Activated T-helper 1 cell treated with Interleukin-2 at 50 U/mL for 16 hours (primary cell): Measurements from ENCODE around the gene KRT20.
"Not testable (repeated sequence)": the region's sequence is repeated elsewhere in the genome, so short reads cannot be mapped to it uniquely, and the experiment has no call there.

Experiments
- DNase-seq: peaks from one replicate; pipeline ENCODE4 v3.0.0-alpha.2; 2020; ENCODE audit warnings: low read depth

Gene KRT20, protein sequence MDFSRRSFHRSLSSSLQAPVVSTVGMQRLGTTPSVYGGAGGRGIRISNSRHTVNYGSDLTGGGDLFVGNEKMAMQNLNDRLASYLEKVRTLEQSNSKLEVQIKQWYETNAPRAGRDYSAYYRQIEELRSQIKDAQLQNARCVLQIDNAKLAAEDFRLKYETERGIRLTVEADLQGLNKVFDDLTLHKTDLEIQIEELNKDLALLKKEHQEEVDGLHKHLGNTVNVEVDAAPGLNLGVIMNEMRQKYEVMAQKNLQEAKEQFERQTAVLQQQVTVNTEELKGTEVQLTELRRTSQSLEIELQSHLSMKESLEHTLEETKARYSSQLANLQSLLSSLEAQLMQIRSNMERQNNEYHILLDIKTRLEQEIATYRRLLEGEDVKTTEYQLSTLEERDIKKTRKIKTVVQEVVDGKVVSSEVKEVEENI

DNA sequence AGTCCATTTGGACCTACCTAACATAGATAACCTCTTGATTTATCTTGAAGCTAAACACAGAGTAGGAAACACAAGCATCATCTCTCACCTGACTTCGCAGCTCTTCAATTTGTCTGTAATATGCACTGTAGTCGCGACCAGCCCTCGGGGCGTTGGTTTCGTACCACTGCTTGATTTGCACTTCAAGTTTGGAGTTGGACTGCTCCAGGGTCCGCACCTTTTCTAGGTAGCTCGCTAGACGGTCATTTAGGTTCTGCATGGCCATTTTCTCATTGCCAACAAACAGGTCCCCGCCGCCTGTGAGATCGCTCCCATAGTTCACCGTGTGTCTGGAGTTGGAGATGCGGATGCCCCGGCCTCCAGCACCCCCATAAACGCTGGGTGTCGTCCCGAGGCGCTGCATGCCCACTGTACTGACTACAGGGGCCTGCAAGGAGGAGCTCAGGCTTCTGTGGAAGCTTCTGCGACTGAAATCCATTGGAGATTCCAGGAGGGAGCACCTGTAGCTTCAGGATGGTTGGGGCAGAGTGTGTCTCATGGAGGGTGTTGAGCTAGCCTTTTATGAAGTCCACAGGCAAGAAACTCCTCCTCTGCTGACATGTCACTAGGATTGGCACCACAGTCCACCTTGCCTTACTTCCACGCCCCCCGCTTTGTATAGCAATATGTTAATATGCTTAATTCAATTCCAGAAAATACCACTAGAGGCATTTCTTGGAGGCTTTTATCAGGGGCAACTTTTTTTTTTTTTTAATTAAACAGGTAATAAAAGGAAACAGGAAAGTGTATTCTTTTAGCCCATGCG is at the start of gene KRT20:
Gene KRT20 (minus strand): TSS at position 535 of the 805 bp plus-strand sequence. CDS start 57 bp downstream, at position 478.
- DNase-seq = no peak

DNA sequence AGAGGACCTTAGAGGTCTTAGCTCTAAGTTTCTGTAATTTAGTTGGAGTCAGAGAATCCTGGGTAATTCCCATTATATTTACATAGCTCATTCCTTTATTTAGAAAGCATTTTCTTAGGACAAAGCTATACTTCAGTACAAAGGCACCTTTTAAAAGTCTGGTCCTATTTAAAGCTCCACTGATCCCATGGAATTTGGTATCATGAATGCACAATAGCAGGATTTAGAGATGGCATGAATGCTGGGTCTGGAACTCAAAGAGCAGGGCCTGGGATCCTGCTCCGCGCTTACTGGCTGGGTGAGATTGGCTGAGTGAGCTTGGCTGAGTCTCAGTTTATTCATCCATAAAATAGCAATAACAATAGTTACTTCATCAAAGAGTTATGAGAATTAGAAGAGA is 47.6 kb upstream of the KRT20 start:
- no peak for DNase-seq

DNA sequence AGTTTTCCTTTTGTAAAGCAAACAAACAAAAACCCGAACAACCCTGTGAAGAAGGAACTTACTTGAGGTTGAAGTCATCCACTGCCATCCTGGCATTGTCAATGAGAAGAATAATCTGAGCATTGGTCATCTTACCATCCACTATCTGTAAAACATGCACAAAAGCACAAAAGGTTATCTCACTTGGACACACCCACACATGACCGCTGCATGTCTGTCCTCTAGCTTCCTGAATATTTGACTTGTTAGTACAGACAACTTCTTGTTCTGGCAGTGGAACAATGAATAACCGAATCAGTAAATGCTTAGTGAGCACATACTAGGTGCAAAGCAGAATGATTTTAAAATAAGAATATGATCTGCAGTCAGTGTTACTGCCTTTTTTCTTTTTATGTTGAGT is 46.3 kb upstream of the KRT20 start:
- DNase-seq = no peak

DNA sequence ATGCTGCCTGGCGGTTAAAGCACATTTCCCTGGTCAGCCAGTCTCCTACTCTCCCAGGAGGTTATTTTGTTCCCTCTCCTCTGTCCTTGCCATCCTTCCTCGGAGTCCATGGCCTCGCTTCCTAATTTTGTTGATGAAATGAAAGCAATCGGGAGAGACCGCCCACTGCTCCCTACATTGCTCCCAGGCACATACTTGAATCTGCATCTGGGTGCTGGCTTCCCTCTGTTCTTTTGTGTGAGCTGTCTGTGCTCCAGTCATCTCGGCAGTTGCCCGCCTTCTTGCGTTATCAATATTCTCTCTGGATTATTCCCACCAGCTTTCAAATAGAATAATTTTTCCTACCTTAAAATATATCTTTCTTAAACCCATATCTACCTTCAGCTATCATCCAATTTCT is 41.3 kb upstream of the KRT20 start:
- DNase-seq = no peak

DNA sequence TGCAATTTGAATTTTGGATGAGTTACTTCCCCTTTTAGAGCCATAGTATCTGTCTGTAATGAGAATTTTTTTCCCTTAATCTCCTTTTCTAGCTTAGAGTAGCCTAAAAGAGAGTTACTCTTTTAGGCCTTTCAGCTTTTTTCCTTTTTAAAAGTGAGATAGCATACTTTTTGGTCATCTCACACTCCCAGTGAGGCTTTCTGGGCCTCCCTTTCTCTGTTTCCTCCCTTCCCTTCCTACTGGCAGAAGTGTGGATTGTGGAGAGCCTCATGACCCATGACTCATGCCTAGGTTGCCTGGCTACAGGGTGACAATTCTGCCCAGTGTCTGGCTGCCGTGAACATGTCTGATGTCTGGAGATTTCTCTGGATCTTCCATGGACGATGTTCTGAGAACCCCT is 37.2 kb upstream of the KRT20 start:
- no peak for DNase-seq

DNA sequence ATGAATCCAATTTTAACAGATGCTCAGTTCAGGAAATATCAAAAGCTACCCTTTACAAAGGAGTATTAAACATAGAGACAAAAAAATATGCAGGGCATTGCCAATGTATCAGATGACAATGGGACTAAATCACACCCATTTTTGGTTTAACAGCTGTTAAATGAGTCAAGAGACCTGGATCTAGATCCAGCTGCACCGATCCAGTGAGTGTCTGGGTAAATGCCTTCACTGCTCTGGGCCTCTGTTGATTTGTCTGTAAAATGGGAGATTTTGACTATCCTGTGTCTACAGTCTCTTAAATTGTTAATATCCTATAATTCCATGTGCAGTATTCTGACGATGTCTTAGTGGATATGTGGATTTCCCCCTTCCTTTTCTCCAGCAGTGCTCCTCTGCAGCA is 36.0 kb upstream of the KRT20 start:
- DNase-seq = no peak

DNA sequence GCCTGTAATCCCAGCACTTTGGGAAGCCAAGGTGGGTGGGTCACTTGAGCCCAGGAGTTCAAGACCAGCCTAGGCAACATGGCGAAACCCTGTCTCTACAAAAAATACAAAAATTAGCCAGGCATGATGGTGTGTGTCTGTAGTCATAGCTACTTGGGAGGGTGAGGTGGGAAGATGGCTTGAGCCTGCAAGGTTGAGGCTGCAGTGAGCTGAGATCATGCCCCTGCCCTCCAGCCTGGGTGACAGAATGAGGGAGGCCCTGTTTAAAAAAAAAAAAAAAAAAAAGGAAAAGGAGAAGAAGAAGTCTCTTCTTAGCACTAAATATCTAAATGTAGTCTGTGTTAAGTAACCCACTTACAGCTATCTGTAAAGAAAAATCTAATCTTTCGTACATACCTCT is 32.1 kb upstream of the KRT20 start:
- DNase-seq = not testable (repeated sequence)

DNA sequence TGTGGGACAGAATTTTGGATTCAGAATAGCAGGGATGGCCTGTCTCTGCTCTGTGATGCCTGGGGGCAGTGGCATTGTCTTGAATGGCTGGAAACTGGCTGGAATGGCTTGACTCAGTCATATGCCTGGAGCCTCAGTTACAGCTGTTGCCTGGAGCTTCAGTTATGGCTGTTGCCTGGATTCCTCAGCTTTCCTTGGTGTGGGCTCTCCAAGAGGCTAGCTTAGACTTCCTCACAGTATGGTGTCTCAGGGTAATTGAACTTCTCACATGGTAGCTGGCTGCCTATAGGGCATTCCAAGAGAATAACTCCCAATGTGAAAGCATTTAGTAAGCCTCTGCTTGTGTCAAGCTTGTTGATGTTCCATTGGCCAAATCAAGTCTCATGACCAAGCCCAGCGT is 31.3 kb upstream of the KRT20 start:
- DNase-seq = no peak

DNA sequence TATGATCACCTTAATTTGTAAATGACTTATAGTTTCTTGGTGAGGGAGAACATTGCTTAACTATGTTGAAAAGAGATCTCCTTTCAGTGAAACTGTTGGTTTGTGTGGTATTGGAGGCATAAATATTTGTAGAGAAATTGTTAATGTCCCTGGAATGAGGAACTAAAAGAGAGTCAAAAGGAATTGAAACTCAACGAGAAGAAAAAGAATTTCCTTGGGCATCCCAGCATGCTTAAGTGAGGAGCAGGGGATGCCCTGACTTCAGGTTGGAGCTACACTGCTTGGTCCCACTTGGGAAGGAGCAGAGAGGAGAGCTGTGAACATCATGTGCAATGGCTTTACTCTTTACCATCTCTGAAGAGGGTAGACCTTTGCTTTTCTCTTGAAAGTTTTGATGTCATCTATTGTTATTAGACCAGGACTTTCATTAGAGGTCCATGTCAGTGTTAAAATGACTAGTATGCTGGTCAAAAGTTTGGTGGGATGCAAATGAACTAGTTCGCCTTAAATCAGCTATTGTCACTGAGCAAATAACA is 30.7 kb upstream of the KRT20 start:
- no peak for DNase-seq

DNA sequence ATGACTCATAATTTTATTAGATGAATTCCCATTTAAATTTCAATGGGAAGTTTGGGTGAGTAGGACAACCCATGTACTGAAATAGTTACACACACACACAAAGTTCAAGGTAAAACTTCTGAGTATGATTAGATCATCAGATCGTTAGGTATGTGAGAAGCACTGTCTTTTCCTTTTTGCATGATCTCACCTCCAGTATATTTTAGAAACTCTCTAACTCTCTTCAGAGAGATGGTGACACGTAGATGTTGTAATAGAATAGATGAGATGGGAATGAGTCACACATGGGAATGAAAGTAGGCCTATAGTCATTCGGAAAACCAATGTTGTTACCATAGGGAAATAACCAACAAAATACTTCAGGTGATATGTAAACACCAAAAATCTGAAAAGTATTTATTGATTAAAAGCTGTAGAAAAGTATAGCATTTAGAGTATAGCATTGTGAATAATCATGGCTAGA is 30.2 kb upstream of the KRT20 start:
- no peak for DNase-seq

DNA sequence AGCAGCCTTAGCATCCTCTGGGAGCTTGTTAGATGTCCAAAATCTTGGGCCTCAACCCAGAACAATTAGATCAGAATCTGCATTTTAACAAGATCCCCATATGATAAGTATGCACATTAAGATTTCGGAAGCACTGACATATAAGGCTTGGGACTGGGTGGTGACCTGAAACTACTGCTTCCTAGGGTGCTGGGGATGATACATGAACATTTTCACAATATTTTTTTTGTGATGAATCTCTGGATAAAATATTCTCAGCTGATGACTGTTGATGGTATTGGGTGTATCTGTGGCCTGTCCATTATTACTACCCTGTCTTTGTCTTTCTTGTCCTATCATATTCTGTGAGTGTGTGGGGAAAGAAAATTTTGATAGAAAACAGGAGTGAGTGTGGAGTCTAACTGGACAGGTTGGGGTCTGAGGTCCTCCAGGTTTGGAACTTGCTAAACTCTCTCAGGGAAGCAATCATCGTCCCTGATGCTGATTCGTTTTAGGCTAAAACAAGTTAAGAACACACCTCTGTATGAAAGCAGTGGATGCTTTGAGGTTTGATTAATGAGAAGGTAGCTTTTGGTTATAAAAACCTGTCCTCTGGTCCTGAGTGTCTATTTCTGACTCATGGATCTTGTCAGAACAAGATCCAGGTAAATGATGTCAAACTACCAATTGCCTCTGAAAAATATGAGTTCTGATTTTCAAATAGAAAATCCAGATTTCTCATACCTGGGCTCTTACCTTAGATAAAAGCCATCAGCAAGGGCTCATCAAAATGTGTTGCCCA is 29.2 kb upstream of the KRT20 start:
- no peak for DNase-seq

DNA sequence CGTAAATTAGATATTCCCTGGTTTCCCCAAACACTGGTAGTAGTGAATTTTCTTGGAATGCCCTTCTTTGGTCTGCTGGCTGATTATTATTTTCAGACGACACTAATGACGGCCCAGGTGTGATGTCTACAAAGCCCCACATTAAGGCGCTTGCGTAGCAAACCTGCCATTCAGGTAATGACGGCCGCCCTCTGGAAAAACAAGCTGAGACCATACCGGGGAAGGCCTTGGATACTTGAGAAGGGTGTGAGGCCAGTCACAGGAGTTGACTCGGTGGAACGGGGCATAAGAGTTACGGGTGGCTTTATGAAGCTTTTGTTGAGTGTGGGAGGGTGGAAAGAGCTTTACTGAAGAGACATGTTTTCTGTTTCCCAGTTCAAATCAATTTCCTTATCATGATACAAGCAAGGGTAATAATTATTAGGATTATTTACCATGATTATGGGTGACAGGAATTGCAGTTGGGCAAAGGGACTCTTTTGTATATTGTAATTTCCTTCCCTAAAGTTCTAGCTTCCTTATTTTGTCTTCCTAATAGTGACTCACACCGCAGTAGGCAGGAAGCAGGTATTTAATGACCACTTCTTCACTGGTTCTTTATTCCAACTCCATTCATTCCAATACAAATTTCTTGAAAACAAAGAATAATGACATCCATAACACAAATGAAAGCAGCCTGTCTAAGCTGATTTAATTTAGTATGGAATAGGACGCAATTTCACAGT is 27.6 kb upstream of the KRT20 start:
- no peak for DNase-seq

DNA sequence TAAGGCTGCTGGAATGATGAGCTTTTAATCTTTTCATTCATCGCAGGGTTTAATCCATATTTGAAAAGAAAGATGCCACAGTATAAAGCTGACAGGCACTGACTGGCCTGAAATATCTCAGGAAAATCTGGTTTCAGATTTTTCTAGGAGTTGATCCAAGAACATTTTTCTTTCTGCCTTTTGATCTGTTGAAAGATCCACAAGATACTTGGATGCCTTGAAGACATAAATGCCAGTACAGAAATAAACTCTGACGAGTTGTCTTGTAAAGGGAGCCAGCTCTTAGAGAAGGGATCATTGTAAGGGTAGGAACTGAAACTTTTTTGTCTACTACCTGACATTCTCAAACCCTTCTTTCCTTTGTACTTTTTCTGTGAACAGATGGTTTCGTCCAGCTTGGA is 25.4 kb upstream of the KRT20 start:
- no peak for DNase-seq

DNA sequence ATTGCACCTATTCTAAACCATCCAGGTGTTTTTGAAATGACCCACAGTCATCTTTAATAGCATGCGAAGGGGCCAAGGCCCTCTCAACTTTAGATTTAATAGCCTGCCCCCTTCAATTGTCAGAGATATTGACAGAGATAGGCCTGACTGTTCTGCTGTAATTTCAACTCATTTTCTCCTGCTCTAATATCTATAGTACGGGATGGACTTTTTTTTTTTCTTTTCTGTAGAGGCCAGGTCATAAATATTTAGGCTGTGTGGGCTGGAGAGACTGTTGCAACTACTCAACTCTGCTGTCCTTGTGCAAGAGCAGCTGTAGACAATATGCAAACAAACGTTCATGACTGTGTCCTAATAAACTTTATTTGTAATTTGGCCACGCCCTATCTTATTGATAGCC is 24.7 kb upstream of the KRT20 start:
- DNase-seq = no peak

DNA sequence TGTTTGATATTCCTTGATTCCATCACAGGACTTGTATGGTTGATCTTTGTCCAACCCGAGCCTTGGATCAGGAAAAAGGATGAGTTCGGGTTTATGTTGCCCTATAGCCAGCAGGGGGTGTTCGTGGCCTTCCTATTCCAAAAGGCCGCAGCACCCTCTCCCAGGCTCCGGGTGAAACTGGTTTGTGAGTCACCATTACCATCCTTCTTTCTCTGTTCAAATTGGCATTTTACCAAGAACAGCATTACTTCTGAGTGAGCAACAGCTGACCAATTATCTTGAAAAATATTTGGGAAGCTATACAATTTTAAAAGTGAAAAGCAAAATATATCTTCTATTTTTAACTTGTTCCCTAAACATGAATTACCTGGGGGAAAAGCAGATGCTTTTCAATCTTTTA is 24.3 kb upstream of the KRT20 start:
- DNase-seq = peak; percentile 33

DNA sequence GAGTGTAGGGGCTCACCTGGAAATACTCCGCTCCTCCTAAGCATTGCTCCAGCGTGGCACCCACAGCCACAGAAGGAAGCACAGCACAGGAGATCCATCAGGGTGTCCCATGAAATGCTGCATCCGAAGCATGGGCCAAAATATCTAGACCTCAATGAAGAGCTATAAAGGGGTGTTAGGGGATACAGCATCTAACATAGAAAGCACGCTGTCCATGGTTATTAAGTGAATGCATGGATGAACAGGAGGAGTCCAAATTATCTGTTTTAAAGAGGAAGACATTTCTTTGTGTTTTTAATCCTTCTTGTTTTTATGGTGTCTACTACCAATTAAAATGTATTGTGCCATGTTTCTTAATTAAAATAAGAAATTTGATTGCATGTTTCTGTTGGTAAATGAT is 21.6 kb upstream of the KRT20 start:
- no peak for DNase-seq

DNA sequence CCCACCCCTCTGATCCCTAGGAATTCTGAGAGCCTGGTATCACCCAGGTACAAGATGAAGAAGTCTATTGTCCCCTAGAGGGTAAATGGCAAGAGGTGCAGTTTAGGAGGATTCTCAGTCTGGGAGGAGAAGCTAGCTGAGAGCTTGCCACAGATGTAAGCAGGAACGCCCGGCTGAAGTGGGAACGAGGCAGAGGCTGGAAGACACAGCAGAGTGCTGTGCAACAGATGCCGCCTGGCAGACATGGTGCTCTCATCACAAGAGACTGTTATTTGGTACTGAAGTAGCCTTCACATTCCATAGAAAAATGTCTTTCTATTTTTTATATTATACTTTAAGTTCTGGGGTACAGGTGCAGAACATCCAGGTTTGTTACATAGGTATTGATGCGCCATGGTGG is 20.3 kb upstream of the KRT20 start:
- DNase-seq = no peak

DNA sequence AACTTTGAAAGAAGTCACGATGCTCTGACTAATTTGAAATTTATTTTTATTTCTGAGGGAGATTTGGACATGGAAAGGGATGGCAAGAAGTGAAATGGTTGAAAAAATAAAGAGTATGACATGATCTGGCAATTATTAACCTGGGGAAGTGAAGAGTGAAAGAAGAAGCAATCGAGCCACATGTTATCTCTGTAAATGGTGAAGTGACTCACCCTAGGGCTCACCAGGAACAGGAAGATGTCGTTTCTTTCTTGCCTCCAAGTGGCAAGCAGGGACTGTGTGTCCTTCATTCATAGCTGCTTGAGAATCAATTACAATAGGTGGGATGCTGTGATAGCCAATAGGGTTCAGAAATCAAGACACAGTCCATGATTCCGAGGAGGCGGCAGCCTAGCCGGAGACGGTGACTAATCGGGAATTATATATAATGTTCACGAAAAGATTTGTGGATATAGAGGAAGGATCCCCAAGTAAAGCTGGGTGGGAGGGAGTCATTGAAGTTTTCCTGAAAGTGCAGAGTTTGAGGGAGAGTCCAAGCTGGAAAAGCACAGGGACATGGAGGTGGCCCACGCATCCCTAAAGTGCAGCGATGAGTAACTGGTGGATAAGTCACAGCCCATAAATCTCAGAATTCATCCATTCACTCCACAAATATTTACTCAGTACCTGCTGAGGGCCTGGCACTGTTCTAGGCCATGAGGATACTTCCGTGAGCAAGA is 18.2 kb upstream of the KRT20 start:
- no peak for DNase-seq

DNA sequence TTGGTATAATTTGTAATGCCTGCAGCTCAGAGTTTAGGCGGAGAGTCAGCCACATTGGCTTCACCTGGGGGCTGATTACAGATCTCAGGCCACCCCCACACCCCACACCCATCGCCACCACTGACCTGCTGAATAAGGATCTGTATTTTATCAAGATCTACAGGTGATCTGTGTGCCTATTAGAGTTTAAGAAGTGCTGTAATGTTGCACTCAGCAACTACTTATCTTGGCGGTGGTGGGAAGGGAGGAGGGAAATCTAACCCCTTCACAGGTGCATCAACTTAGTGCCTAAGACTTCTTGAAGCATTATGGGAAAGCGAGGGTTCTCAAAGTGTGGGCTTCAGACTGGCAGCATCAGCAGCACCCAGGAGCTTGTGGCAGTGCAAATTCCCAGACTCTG is 17.5 kb upstream of the KRT20 start:
- no peak for DNase-seq

DNA sequence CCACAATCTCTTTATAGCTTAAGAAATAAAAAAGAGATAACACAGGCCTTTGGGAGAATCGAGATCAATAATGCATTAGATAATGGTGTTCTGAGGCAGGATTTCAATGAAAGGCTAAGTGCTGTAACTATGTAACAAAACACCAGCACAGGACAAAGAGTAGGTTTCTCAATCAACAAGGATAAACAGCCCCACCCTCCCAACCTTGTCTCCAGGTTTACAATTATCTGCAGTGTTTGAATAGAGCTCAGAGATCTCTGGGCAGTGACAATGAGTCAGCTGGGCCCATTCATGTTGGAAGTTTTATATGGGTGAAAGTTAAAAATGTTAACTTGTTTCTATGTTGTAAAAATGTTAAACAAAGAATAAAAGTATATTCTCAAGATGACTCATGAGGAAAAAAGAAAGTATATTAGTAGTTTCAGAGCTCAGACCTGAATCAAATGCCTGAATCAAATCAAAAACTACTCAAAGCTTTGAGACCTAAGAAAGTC is 17.0 kb upstream of the KRT20 start:
- no peak for DNase-seq
